ENCODE results near the gene GDF3. TPM values are rescaled to one million over a fixed set of nuclear protein-coding genes. Genes with fewer than 3 reads are reported as not detected.

The GDF3 gene
- total and polyA plus RNA-seq, 12 donors, result 0.20 to 0.36 (median 0.22) TPM; not detected in 7

DNA sequence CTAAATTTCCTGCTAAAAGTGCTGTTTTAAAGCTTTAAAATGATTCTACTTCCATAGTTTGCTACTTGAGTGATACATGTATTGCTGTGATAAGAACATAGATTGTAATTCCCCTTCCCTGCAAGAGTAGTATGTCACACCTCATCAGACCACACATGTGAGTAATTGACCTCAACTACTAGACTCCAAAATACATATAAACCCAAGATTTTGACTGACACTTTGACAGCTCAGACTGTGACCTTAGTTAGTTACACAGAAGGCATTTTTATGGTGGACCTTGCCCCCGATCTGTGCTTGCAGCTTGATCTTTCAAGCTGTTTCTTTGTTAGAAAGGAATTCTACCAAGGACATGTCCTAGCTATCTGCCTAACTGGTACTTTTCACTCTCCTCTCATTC is 48.5 kb downstream of the GDF3 start:
- H3K9me3 ChIP-seq, result no peaks in the 10 kb centered on the region
- no peak overlapping the region for H3K4me3 ChIP-seq
- ATAC-seq (no peak), DNase-seq (no peak)
- H3K36me3 ChIP-seq, result no peaks in the 10 kb centered on the region
- no peak overlapping the region for H3K27ac ChIP-seq
- TF ChIP-seq, protein P1, sequence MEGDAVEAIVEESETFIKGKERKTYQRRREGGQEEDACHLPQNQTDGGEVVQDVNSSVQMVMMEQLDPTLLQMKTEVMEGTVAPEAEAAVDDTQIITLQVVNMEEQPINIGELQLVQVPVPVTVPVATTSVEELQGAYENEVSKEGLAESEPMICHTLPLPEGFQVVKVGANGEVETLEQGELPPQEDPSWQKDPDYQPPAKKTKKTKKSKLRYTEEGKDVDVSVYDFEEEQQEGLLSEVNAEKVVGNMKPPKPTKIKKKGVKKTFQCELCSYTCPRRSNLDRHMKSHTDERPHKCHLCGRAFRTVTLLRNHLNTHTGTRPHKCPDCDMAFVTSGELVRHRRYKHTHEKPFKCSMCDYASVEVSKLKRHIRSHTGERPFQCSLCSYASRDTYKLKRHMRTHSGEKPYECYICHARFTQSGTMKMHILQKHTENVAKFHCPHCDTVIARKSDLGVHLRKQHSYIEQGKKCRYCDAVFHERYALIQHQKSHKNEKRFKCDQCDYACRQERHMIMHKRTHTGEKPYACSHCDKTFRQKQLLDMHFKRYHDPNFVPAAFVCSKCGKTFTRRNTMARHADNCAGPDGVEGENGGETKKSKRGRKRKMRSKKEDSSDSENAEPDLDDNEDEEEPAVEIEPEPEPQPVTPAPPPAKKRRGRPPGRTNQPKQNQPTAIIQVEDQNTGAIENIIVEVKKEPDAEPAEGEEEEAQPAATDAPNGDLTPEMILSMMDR (IDR thresholded peaks at IDR 0.05), result no peak
- no peaks in the 10 kb centered on the region for H3K4me1 ChIP-seq
- WGBS, 2 donors, result 0 to 92% methylated on average over 1 of the region's 1 CpG
- intact Hi-C loops (cut with DNase I), result no loop called here
- H3K27me3 ChIP-seq, result peaks cover 0 to 21% (median 8%) of the 10 kb centered on the region in 7 donors

GRCh38 chr12:7646178-7646475 is 49.4 kb downstream of the GDF3 start:
- no peak for DNase-seq
- Histone ChIP-seq H3K27ac (no peak overlapping the region), H3K4me3 (no peak overlapping the region), H3K9me3 (no peaks in the 10 kb centered on the region), H3K27me3 (peaks cover 0 to 21% (median 8%) of the 10 kb centered on the region in 7 donors), H3K4me1 (no peaks in the 10 kb centered on the region), H3K36me3 (no peaks in the 10 kb centered on the region)
- no peak for ATAC-seq
- intact Hi-C loops (cut with DNase I), result no loop called here
- 66 to 73% methylated on average over 3 of the region's 3 CpGs for WGBS, 2 donors
- TF ChIP-seq, protein P1 (IDR thresholded peaks at IDR 0.05), result no peak

GRCh38 chr12:7645395-7646177 is 50.0 kb downstream of the GDF3 start:
- WGBS, 2 donors, result 18 to 19% methylated on average over 8 of the region's 8 CpGs
- Histone ChIP-seq H3K9me3 (no peaks in the 10 kb centered on the region), H3K27me3 (peaks cover 0 to 23% (median 8%) of the 10 kb centered on the region in 7 donors), H3K4me3 (no peak overlapping the region), H3K27ac (no peak overlapping the region), H3K36me3 (no peaks in the 10 kb centered on the region), H3K4me1 (no peaks in the 10 kb centered on the region)
- DNase-seq (no peak), ATAC-seq (no peak)
- TF ChIP-seq, protein P1 (IDR thresholded peaks at IDR 0.05), result peak; percentile 70 to 87 (median 82)
- intact Hi-C loops (cut with DNase I), result no loop called here

- ATAC-seq, result no peak
- WGBS, 2 donors, result 50 to 55% methylated on average over 8 of the region's 8 CpGs
- no peak for DNase-seq
- Histone ChIP-seq H3K36me3 (no peaks in the 10 kb centered on the region), H3K4me3 (no peak overlapping the region), H3K27me3 (peaks cover 0 to 42% (median 11%) of the 10 kb centered on the region in 7 donors), H3K27ac (no peak overlapping the region), H3K9me3 (no peaks in the 10 kb centered on the region), H3K4me1 (peaks cover 0 to 15% (median 3%) of the 10 kb centered on the region in 9 donors)
- intact Hi-C loops (cut with DNase I), result no loop called here
- TF ChIP-seq, protein P1 (IDR thresholded peaks at IDR 0.05), result peak in 7 of 9 donors; percentile 13 to 46 (median 22)
Observed at GRCh38 chr12:7642876-7643309, 52.7 kb downstream of the GDF3 start.

Measured in heart right ventricle (tissue), 16 donors.